ENCODE measurements around the gene FAM110D. TPM values are rescaled to one million over a fixed set of nuclear protein-coding genes. Genes with fewer than 3 reads are reported as not detected.

FAM110D gene
- total and polyA plus RNA-seq, 10 of the 15 experiments (the other 5 are each of a cell fraction or from before 2014, with no cell fraction given): 0.06 TPM; not detected in 9

DNA sequence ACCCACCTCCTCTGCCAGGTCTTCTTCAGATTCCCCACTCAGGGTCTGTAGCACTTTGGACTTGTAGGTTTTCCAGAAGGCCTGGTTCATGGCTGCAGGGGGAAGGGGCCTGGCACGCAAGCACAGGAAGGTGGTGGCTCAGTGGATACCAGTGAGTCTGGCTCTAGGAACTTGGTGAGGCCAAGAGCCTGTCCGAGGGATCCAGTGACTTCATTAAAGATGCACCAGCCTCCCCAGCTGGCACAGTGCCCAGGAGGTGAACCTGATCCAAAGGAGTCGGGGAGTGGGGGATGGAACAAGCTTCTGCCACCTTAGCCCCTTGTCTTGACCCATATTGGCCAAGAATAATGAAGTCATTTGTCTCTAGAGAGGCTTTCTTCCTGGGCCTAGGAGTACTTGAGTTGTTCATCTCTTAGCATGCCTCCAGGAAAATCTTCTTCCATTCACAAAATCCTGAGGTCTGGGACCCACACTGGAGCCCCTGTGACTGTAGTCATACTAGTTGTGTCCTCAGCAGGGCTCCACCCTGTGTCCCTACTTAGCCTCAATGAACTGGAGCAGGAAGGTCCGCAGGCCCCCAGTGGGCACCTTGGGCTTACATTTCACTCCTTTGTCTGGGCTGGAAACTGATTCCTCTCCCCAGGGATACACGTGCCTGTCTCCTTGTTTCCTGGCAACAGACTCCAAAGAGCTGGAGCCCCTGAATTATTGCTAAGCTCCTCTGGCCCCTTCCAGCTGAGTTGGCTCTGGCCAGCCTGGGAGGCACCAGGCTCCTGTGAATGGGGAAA is 9.7 kb downstream of the FAM110D start, which contains the start of gene C1orf232 (continued):
- TF ChIP-seq, protein P1, sequence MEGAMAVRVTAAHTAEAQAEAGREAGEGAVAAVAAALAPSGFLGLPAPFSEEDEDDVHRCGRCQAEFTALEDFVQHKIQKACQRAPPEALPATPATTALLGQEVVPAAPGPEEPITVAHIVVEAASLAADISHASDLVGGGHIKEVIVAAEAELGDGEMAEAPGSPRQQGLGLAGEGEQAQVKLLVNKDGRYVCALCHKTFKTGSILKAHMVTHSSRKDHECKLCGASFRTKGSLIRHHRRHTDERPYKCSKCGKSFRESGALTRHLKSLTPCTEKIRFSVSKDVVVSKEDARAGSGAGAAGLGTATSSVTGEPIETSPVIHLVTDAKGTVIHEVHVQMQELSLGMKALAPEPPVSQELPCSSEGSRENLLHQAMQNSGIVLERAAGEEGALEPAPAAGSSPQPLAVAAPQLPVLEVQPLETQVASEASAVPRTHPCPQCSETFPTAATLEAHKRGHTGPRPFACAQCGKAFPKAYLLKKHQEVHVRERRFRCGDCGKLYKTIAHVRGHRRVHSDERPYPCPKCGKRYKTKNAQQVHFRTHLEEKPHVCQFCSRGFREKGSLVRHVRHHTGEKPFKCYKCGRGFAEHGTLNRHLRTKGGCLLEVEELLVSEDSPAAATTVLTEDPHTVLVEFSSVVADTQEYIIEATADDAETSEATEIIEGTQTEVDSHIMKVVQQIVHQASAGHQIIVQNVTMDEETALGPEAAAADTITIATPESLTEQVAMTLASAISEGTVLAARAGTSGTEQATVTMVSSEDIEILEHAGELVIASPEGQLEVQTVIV (IDR thresholded peaks at IDR 0.05; ENCODE audit: borderline replicate concordance, partially characterized antibody): no peak
- TF ChIP-seq MYC (IDR thresholded peaks at IDR 0.05; ENCODE audit: insufficient read depth, insufficient read length, insufficient replicate concordance, low read length, severe bottlenecking): no peak
- no peak for TF ChIP-seq CBFB (IDR thresholded peaks at IDR 0.05; ENCODE audit: low read depth)
- no peak for TF ChIP-seq RUNX3 (IDR thresholded peaks at IDR 0.05; ENCODE audit: low read length)
- TF ChIP-seq HDGF (IDR thresholded peaks at IDR 0.05): no peak
- TF ChIP-seq, protein P2, sequence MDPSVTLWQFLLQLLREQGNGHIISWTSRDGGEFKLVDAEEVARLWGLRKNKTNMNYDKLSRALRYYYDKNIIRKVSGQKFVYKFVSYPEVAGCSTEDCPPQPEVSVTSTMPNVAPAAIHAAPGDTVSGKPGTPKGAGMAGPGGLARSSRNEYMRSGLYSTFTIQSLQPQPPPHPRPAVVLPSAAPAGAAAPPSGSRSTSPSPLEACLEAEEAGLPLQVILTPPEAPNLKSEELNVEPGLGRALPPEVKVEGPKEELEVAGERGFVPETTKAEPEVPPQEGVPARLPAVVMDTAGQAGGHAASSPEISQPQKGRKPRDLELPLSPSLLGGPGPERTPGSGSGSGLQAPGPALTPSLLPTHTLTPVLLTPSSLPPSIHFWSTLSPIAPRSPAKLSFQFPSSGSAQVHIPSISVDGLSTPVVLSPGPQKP (IDR thresholded peaks at IDR 0.05; ENCODE audit: low read depth, low read length): no peak
- TF ChIP-seq ZNF207 (IDR thresholded peaks at IDR 0.05; ENCODE audit: borderline replicate concordance): no peak
